H1 (cell line): ENCODE data around the gene LGALSL. TPM values are rescaled to one million over a fixed set of nuclear protein-coding genes. Genes with fewer than 3 reads are reported as not detected.

Experiments
- CTCF ChIA-PET: fragments of 300-600 bp; sonication (Branson Sonifier 250); formaldehyde crosslinking; loops from one replicate; lab custom pipeline; 2021; ENCODE audit not compliant: partially characterized antibody; lab: Charles Lee
- POLR2A ChIA-PET: fragments of 300-600 bp; sonication (Branson Sonifier 250); formaldehyde crosslinking; loops from one replicate; lab custom pipeline; 2021; ENCODE audit warnings: inconsistent platforms; ENCODE audit not compliant: partially characterized antibody; lab: Charles Lee
- DNase-seq, 2 experiments: peaks; one replicate each; pipeline versions ENCODE4 v3.0.0 to v3.0.0-alpha.2; 2010 to 2022; ENCODE audit warnings: low spot score in 2 of 2, low read depth in 1 of 2, mixed read lengths in 1 of 2
- FAIRE-seq: peaks from 2 replicates; lab custom pipeline; 2011; peaks lifted over from hg19 to GRCh38; lab: Jason Lieb, UNC
- H2AFZ ChIP-seq: 2 replicates; pipeline ENCODE4 v1.8.1; 2012; ENCODE audit warnings: low read length, inconsistent platforms
- H2AK5ac ChIP-seq: 2 replicates; pipeline ENCODE4 v1.6.1; 2013; ENCODE audit warnings: low read depth, low read length
- H2BK120ac ChIP-seq: replicated peaks from 2 replicates; pipeline ENCODE3; 2013; ENCODE audit warnings: low read depth, low read length, inconsistent platforms
- H2BK12ac ChIP-seq: 2 replicates; pipeline ENCODE4 v1.6.1; 2013; ENCODE audit warnings: low read depth, low read length
- H2BK15ac ChIP-seq: 2 replicates; pipeline ENCODE4 v1.6.1; 2013; ENCODE audit warnings: low read length
- H2BK20ac ChIP-seq: 2 replicates; pipeline ENCODE4 v1.6.1; 2013; ENCODE audit warnings: low read length
- H2BK5ac ChIP-seq: 2 replicates; pipeline ENCODE4 v1.6.1; 2013; ENCODE audit warnings: low read depth, low read length
- H3K14ac ChIP-seq: 2 replicates; pipeline ENCODE4 v1.6.1; 2013; ENCODE audit warnings: inconsistent platforms; ENCODE audit not compliant: insufficient read length
- H3K18ac ChIP-seq: 2 replicates; pipeline ENCODE4 v1.6.1; 2013; ENCODE audit warnings: low read length; ENCODE audit errors: extremely low read depth
- H3K23ac ChIP-seq: 2 replicates; pipeline ENCODE4 v1.6.1; 2013; ENCODE audit warnings: inconsistent platforms; ENCODE audit not compliant: insufficient read length
- H3K23me2 ChIP-seq: 2 replicates; pipeline ENCODE4 v1.6.1; 2013; ENCODE audit warnings: low read depth, low read length
- H3K27ac ChIP-seq: 2 replicates; pipeline ENCODE4 v1.6.1; 2011; ENCODE audit warnings: low read depth, low read length, inconsistent platforms
- H3K27me3 ChIP-seq, 4 experiments: replicated peaks in 1 of 4; 1 replicate in 1 of 4; 2 replicates in 3 of 4; pipeline versions ENCODE4 v1.6.1 to v1.8.1; 2011 to 2013; ENCODE audit warnings: low read length in 3 of 4, mild to moderate bottlenecking in 3 of 4, inconsistent platforms in 2 of 4, mixed read lengths in 2 of 4, moderate library complexity in 1 of 4; ENCODE audit not compliant: control insufficient read depth in 3 of 4, insufficient read depth in 3 of 4; ENCODE audit errors: extremely low read depth in 1 of 4
- H3K36me3 ChIP-seq, 4 experiments: 2 replicates each; pipeline versions ENCODE4 v1.6.1 to v1.8.1; 2011 to 2013; ENCODE audit warnings: mild to moderate bottlenecking in 4 of 4, low read length in 3 of 4, moderate library complexity in 2 of 4, control low read depth in 1 of 4, inconsistent platforms in 1 of 4; ENCODE audit not compliant: insufficient read depth in 4 of 4, control insufficient read depth in 2 of 4
- H3K4ac ChIP-seq: replicated peaks from 2 replicates; pipeline ENCODE3; 2013; ENCODE audit warnings: low read length, low read depth, mixed read lengths, inconsistent platforms; ENCODE audit not compliant: insufficient read length
- H3K4me1 ChIP-seq, 4 experiments: replicated peaks in 1 of 4; 1 replicate in 1 of 4; 2 replicates in 3 of 4; pipeline versions ENCODE4 v1.6.1 to v1.8.1; 2011 to 2013; ENCODE audit warnings: low read length in 3 of 4, inconsistent platforms in 2 of 4, mixed read lengths in 1 of 4; ENCODE audit not compliant: insufficient read depth in 4 of 4, control insufficient read depth in 3 of 4
- H3K4me2 ChIP-seq, 2 experiments: 2 replicates each; pipeline versions ENCODE4 v1.6.1 to v1.8.1; 2011 to 2013; ENCODE audit warnings: low read depth in 2 of 2, low read length in 2 of 2, control low read depth in 1 of 2, inconsistent platforms in 1 of 2, mild to moderate bottlenecking in 1 of 2; ENCODE audit not compliant: insufficient read depth in 1 of 2
- H3K4me3 ChIP-seq, 4 experiments: fragments of 200-600, 300-600 bp in 1 of 4; sonication (generic), shearing (Covaris generic), sonication (Bioruptor Twin) in 1 of 4; 2 replicates each; pipeline versions ENCODE4 v1.5.1 to v1.8.1; 2011 to 2016; ENCODE audit warnings: low read length in 4 of 4, low read depth in 3 of 4, control low read depth in 2 of 4, inconsistent platforms in 2 of 4, mild to moderate bottlenecking in 2 of 4, mixed read lengths in 1 of 4, moderate library complexity in 1 of 4; ENCODE audit not compliant: insufficient read depth in 2 of 4; ENCODE audit errors: extremely low read depth in 1 of 4
- H3K56ac ChIP-seq: replicated peaks from 2 replicates; pipeline ENCODE3; 2013; ENCODE audit warnings: low read depth, mild to moderate bottlenecking, mixed read lengths, low read length, inconsistent platforms; ENCODE audit not compliant: insufficient read length
- H3K79me1 ChIP-seq: 2 replicates; pipeline ENCODE4 v1.6.1; 2013; ENCODE audit warnings: low read depth, low read length, control low read depth
- H3K79me2 ChIP-seq, 2 experiments: 2 replicates each; pipeline versions ENCODE4 v1.6.1 to v1.8.1; 2012 to 2013; ENCODE audit warnings: low read length in 2 of 2, mild to moderate bottlenecking in 2 of 2, inconsistent platforms in 1 of 2; ENCODE audit not compliant: insufficient read depth in 2 of 2, control insufficient read depth in 1 of 2
- H3K9ac ChIP-seq, 4 experiments: replicated peaks in 1 of 4; 1 replicate in 1 of 4; 2 replicates in 3 of 4; pipeline versions ENCODE4 v1.6.1 to v1.8.1; 2011 to 2013; ENCODE audit warnings: low read depth in 3 of 4, low read length in 3 of 4, control low read depth in 2 of 4, mild to moderate bottlenecking in 2 of 4, moderate library complexity in 2 of 4, inconsistent platforms in 1 of 4; ENCODE audit errors: extremely low read depth in 1 of 4
- H3K9me3 ChIP-seq, 2 experiments: 2 replicates each; pipeline versions ENCODE4 v1.6.1 to v1.8.1; 2012 to 2013; ENCODE audit warnings: mild to moderate bottlenecking in 2 of 2, moderate library complexity in 2 of 2, control low read depth in 1 of 2, inconsistent platforms in 1 of 2, low read depth in 1 of 2, low read length in 1 of 2, mixed read lengths in 1 of 2; ENCODE audit not compliant: insufficient read depth in 2 of 2
- H4K20me1 ChIP-seq, 2 experiments: replicated peaks in 1 of 2; 2 replicates each; pipeline versions ENCODE3 to v1.8.1; 2011 to 2013; ENCODE audit warnings: inconsistent platforms in 2 of 2, low read length in 2 of 2, mild to moderate bottlenecking in 1 of 2; ENCODE audit not compliant: insufficient read depth in 2 of 2, control insufficient read depth in 1 of 2
- H4K5ac ChIP-seq: 2 replicates; pipeline ENCODE4 v1.6.1; 2013; ENCODE audit warnings: low read length, low read depth, mixed read lengths, inconsistent platforms; ENCODE audit not compliant: insufficient read length
- H4K8ac ChIP-seq: 2 replicates; pipeline ENCODE4 v1.8.0; 2013; ENCODE audit warnings: mild to moderate bottlenecking, moderate library complexity, low read length, inconsistent platforms; ENCODE audit not compliant: insufficient read depth; ENCODE audit errors: extremely low read depth
- H4K91ac ChIP-seq: replicated peaks from 2 replicates; pipeline ENCODE3; 2013; ENCODE audit warnings: low read length, mixed read lengths, inconsistent platforms; ENCODE audit not compliant: insufficient read length
- BRCA1 ChIP-seq: IDR thresholded peaks from 2 replicates; pipeline ENCODE4 v1.6.1; 2012; ENCODE audit warnings: low read depth, low read length, improper control_type of control experiment
- CTBP2 ChIP-seq: IDR thresholded peaks from 2 replicates; pipeline ENCODE4 v1.7.0; 2011; ENCODE audit warnings: borderline replicate concordance, mild to moderate bottlenecking, moderate library complexity, mixed read lengths, low read length; ENCODE audit not compliant: insufficient read depth, insufficient read length
- EGR1 ChIP-seq: IDR thresholded peaks from 2 replicates; pipeline ENCODE4 v1.6.1; 2011; ENCODE audit warnings: low read depth, low read length, borderline replicate concordance
- JUND ChIP-seq: IDR thresholded peaks from 2 replicates; pipeline ENCODE4 v1.6.1; 2011; ENCODE audit warnings: mild to moderate bottlenecking, improper control_type of control experiment, low read length
- KDM1A ChIP-seq: fragments of 200-600, 300-600 bp; sonication (generic); IDR thresholded peaks from 2 replicates; pipeline ENCODE4 v1.7.1; 2016; ENCODE audit warnings: mild to moderate bottlenecking, low read length, borderline replicate concordance
- KDM5A ChIP-seq: fragments of 200-600 bp; IDR thresholded peaks from 2 replicates; pipeline ENCODE4 v1.7.1; 2012; ENCODE audit warnings: mild to moderate bottlenecking, low read length, inconsistent platforms, mixed read lengths
- POLR2A ChIP-seq, 2 experiments: IDR thresholded peaks; 1 replicate in 1 of 2; 2 replicates in 1 of 2; pipeline ENCODE4 v1.6.1; 2011; ENCODE audit warnings: low read depth in 2 of 2, low read length in 2 of 2, mild to moderate bottlenecking in 2 of 2; ENCODE audit errors: control extremely low read depth in 1 of 2
- SAP30 ChIP-seq: fragments of 300-600 bp; sonication (generic); IDR thresholded peaks from 2 replicates; pipeline ENCODE4 v1.7.1; 2012; ENCODE audit warnings: low read length, moderate library complexity, mild to moderate bottlenecking, inconsistent platforms; ENCODE audit not compliant: insufficient read depth, insufficient replicate concordance
- SP1 ChIP-seq: IDR thresholded peaks from 2 replicates; pipeline ENCODE4 v1.6.1; 2011; ENCODE audit warnings: low read depth, low read length
- TAF7 ChIP-seq: optimal IDR thresholded peaks from 2 replicates; pipeline ENCODE3; 2011; ENCODE audit warnings: low read depth, mild to moderate bottlenecking, inconsistent platforms, low read length, moderate library complexity, borderline replicate concordance
- YY1 ChIP-seq: IDR thresholded peaks from 2 replicates; pipeline ENCODE4 v1.6.1; 2011; ENCODE audit warnings: low read depth, mild to moderate bottlenecking, low read length
- WGBS, 2 experiments: shearing (Covaris generic) in 1 of 2; methylation state at CpG; one replicate each; pipeline versions ENCODE4 v1.1.6 to v1.1.7; 2013 to 2015; ENCODE audit warnings: low lambda C conversion rate in 2 of 2, mixed read lengths in 2 of 2, inconsistent platforms in 1 of 2, low coverage in 1 of 2, missing lambda C conversion rate in 1 of 2; ENCODE audit not compliant: insufficient replicate concordance in 2 of 2, insufficient coverage in 1 of 2, insufficient read length in 1 of 2; ENCODE audit errors: extremely low coverage in 1 of 2, missing lambda C conversion rate in 1 of 2; 5-methylcytosine and 5-hydroxymethylcytosine counted together
- polyA plus RNA-seq, 7 experiments: library from polyadenylated mRNA; depleted of rRNA in 3 of 7; stranded (reverse) in 5 of 7; unstranded in 2 of 7; fragments of >200 nt in 5 of 7; fragments of 200-250 nt in 2 of 7; gene quantifications; 1 replicate in 5 of 7; 2 replicates in 1 of 7; 4 replicates in 1 of 7; pipeline versions ENCODE4 v1.2.1 to v1.2.3, GENCODE V29; 2011 to 2013; ENCODE audit warnings: missing spikeins in 2 of 7, mixed read lengths in 2 of 7
- total RNA-seq: library from RNA; stranded (reverse); fragmentation: NEBNext Ultra II Directional; extraction: Animal tissue kit (Norgen Biotek cat#: 25700); gene quantifications from 2 replicates; pipeline ENCODE4 v1.2.1, GENCODE V29; 2021
- TF ChIP-seq, protein P1 (sequence below): IDR thresholded peaks from 2 replicates; pipeline ENCODE4 v1.6.1; 2012; ENCODE audit warnings: low read length, inconsistent platforms
- TF ChIP-seq, protein P2 (sequence below): IDR thresholded peaks from 2 replicates; pipeline ENCODE4 v1.6.1; 2012; ENCODE audit warnings: inconsistent platforms

Gene LGALSL
- total and polyA plus RNA-seq, 2 of the 8 experiments (the other 6 are each of a cell fraction or from before 2014, with no cell fraction given) = 13.6 to 32.3 TPM

DNA sequence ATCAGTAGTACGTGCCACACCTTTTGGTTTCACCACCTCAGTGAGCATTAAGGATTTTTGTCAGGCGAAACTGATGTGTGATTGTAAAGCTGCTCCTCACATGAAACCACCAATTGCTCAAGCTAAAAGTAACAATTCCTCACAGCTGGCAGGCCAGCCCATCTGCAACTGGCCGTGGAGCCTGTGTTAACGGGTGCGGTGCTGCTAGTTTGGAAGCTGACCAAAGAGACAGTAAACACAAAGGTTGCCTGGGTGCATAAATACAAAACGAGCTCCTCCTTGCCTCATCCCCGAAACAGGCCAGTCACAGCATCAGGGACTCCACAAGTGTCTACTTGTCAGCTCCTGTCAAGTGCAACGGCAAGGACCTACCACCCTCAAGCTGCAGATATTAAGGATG lies 32.0 kb downstream of the LGALSL start:
- FAIRE-seq = no peak
- Histone ChIP-seq H3K23ac (no peak overlapping the region), H2BK5ac (no peak overlapping the region), H2AK5ac (no peak overlapping the region), H2BK120ac (no peak overlapping the region), H4K5ac (no peak overlapping the region), H4K8ac (no peak overlapping the region), H3K14ac (no peak overlapping the region), H3K23me2 (no peaks in the 10 kb centered on the region), H3K4me2 (no peak overlapping the region), H4K20me1 (no peaks in the 10 kb centered on the region), H3K4me3 (no peak overlapping the region), H3K4me1 (peaks cover 5 to 8% (median 6%) of the 10 kb centered on the region in 4 experiments; a peak in 6 of 7 replicates), H3K36me3 (no peaks in the 10 kb centered on the region), H3K79me2 (no peaks in the 10 kb centered on the region; a peak in 1 of 4 replicates), H3K18ac (no peak overlapping the region)
- TF ChIP-seq JUND = no peak
- TF ChIP-seq, protein P1, sequence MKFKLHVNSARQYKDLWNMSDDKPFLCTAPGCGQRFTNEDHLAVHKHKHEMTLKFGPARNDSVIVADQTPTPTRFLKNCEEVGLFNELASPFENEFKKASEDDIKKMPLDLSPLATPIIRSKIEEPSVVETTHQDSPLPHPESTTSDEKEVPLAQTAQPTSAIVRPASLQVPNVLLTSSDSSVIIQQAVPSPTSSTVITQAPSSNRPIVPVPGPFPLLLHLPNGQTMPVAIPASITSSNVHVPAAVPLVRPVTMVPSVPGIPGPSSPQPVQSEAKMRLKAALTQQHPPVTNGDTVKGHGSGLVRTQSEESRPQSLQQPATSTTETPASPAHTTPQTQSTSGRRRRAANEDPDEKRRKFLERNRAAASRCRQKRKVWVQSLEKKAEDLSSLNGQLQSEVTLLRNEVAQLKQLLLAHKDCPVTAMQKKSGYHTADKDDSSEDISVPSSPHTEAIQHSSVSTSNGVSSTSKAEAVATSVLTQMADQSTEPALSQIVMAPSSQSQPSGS = no peak
- TF ChIP-seq BRCA1 = no peak
- no peak for TF ChIP-seq SP1
- no peak for TF ChIP-seq POLR2A (IDR thresholded peaks at IDR 0.05; ENCODE audit: control extremely low read depth in 1 of 2, low read depth in 2 of 2, low read length in 2 of 2)
- no peak for TF ChIP-seq EGR1
- no peak for TF ChIP-seq TAF7
- no peak for TF ChIP-seq CTBP2
- TF ChIP-seq KDM1A = no peak
- TF ChIP-seq KDM5A = no peak
- TF ChIP-seq YY1 = no peak
- TF ChIP-seq SAP30 = no peak
- TF ChIP-seq, protein P2, sequence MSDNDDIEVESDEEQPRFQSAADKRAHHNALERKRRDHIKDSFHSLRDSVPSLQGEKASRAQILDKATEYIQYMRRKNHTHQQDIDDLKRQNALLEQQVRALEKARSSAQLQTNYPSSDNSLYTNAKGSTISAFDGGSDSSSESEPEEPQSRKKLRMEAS = no peak
- TF ChIP-seq, all 59 proteins: peak for 0
- H3K79me1 ChIP-seq = no peaks in the 10 kb centered on the region
- WGBS, 2 experiments = 88% methylated on average over 8 of the region's 8 CpGs; no CpG with 5 or more reads in 1 of the 2 experiments
- H2BK12ac ChIP-seq = no peak overlapping the region
- DNase-seq = no peak
- H3K4ac ChIP-seq = no peak overlapping the region
- H2BK15ac ChIP-seq = no peak overlapping the region
- no peaks in the 10 kb centered on the region for H3K9me3 ChIP-seq
- CTCF ChIA-PET = interaction anchor here (0.8 to 13.1 kb wide), 10 partner anchors 13 to 157 kb away, joined by 3 to 214 read pairs (median 4); no protein-coding TSS in a partner anchor
- H3K9ac ChIP-seq = no peak overlapping the region
- H2AFZ ChIP-seq = no peak overlapping the region
- peaks cover 0 to 3% (median 0%) of the 10 kb centered on the region in 4 experiments; a peak in 1 of 7 replicates for H3K27me3 ChIP-seq
- POLR2A ChIA-PET = interaction anchor here (0.5 to 1.1 kb wide), 2 partner anchors 38 to 76 kb away, joined by 3 to 4 read pairs; partner anchors contain the start of gene AFTPH
- H3K56ac ChIP-seq = no peak overlapping the region
- H4K91ac ChIP-seq = no peak overlapping the region
- no peak overlapping the region for H3K27ac ChIP-seq
- no peak overlapping the region for H2BK20ac ChIP-seq
